Measurements from ENCODE around the gene WDR59.

DNA sequence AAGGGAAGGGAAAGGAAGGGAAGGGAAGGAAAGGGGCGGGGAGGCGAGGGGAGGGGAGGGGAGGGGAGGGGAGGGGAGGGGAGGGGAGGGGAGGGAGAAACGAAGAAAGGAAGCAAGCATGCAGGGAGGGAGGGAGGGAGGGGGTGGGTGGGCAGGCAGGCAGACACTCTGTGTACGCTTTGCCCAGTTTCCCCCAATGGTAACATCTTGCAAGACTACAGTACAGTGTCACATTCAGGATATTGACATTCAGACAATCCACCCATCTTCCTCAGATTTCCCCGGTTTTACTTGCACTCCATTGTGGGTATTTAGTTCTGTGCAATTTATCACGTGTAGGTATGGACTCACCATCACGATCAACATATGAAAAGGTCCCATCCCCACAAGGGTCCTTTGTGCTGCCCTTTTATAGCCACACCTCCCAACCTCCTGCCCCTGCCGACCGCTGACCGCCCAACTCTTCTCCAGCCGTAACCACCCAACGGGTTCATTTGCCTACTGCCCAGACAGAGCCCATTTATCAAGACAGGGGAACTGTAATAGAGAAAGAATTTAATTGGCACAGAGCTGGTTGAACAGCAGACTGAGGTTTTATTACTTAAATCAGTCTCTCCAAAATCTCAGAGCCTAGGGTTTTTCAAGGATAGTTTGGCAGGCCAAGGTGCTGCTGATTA is 118.9 kb downstream of the WDR59 start:
- TF ChIP-seq POLR2A (IDR thresholded peaks at IDR 0.05) (no peak), CTCF (IDR thresholded peaks at IDR 0.05) (no peak)
